D721Med (cell line): ENCODE results near the gene YPEL1.

Experiments used
- DNase-seq: peaks from one replicate; pipeline ENCODE4 v3.0.0; 2011; ENCODE audit warnings: low spot score; ENCODE audit not compliant: insufficient read length
- FAIRE-seq: peaks from 2 replicates; lab custom pipeline; 2011; peaks lifted over from hg19 to GRCh38; lab: Jason Lieb, UNC
- CTCF ChIP-seq: IDR thresholded peaks from 2 replicates; pipeline ENCODE4 v1.5.1; 2012; ENCODE audit warnings: mild to moderate bottlenecking, control low read depth; ENCODE audit not compliant: insufficient read depth; ENCODE audit errors: missing control alignments

The YPEL1 gene

GRCh38 chr22:21735200-21736083 is at the start of gene YPEL1:
TSS of gene YPEL1 (minus strand) at chr22:21735794. CDS start at chr22:21710744, 25,050 bp downstream.
- DNase-seq (peak; percentile 94), FAIRE-seq (no peak)

GRCh38 chr22:21780259-21780658 is 44.7 kb upstream of the YPEL1 start:
- DNase-seq (no peak), FAIRE-seq (no peak)
- TF ChIP-seq CTCF: no peak

More at GRCh38 chr22:21735200-21736083, at the start of gene YPEL1:
- TF ChIP-seq CTCF: no peak

GRCh38 chr22:21779444-21779843 is 43.9 kb upstream of the YPEL1 start:
- TF ChIP-seq CTCF: no peak
- DNase-seq: no peak
- no peak for FAIRE-seq

GRCh38 chr22:21778705-21779363 is 43.2 kb upstream of the YPEL1 start:
- TF ChIP-seq CTCF: no peak
- FAIRE-seq (no peak), DNase-seq (no peak)

- no peak for TF ChIP-seq CTCF
- DNase-seq: no peak
- FAIRE-seq: no peak
Observed at GRCh38 chr22:21771631-21771976, 36.0 kb upstream of the YPEL1 start.

- DNase-seq (no peak), FAIRE-seq (no peak)
- TF ChIP-seq CTCF: no peak
Observed at GRCh38 chr22:21768435-21768834, 32.8 kb upstream of the YPEL1 start.
